HepG2 (cell line): Measurements from ENCODE around the gene FAM111B.

Experiments used
- HBP1 ChIP-seq: IDR thresholded peaks from 2 replicates; pipeline ENCODE4 v1.6.1; 2016; ENCODE audit warnings: low read depth, control low read depth
- HMGXB4 ChIP-seq, 2 experiments: sonication (generic) in 1 of 2; formaldehyde crosslinking in 1 of 2; IDR thresholded peaks; 2 replicates each; pipeline versions ENCODE4 v1.4.0 to v1.6.1; 2018 to 2020; ENCODE audit warnings: missing genetic modification reagents in 2 of 2, borderline replicate concordance in 1 of 2, low read depth in 1 of 2, mild to moderate bottlenecking in 1 of 2, missing biosample characterization in 1 of 2
- KLF9 ChIP-seq: IDR thresholded peaks from 2 replicates; pipeline ENCODE4 v1.6.1; 2016; ENCODE audit warnings: low read depth
- MAX ChIP-seq: IDR thresholded peaks from 2 replicates; pipeline ENCODE4 v1.6.1; 2012; ENCODE audit warnings: inconsistent platforms
- MYC ChIP-seq: sonication (generic); formaldehyde crosslinking; IDR thresholded peaks from 2 replicates; pipeline ENCODE4 v1.9.0; 2021; ENCODE audit warnings: missing genetic modification reagents, borderline replicate concordance
- NR2C2 ChIP-seq: sonication (generic); formaldehyde crosslinking; IDR thresholded peaks from 2 replicates; pipeline ENCODE4 v1.4.0; 2020; ENCODE audit warnings: missing genetic modification reagents, mild to moderate bottlenecking, moderate library complexity, borderline replicate concordance
- POLR2A ChIP-seq, 2 experiments: IDR thresholded peaks; 2 replicates each; pipeline ENCODE4 v1.6.1; 2011; ENCODE audit warnings: low read depth in 2 of 2, low read length in 2 of 2, mild to moderate bottlenecking in 1 of 2, moderate library complexity in 1 of 2; ENCODE audit not compliant: insufficient read depth in 1 of 2
- RBFOX2 ChIP-seq: fragments of 200-400 bp; formaldehyde crosslinking; IDR thresholded peaks from 2 replicates; pipeline ENCODE4 v1.6.1; 2017; ENCODE audit warnings: low read depth, mild to moderate bottlenecking, low read length
- RFX5 ChIP-seq: IDR thresholded peaks from 2 replicates; pipeline ENCODE4 v1.6.1; 2011; ENCODE audit warnings: low read depth, low read length, improper control_type of control experiment
- SRSF1 ChIP-seq: fragments of 200-400 bp; formaldehyde crosslinking; optimal IDR thresholded peaks from 2 replicates; pipeline ENCODE3; 2017; ENCODE audit warnings: mild to moderate bottlenecking, low read depth, low read length, moderate library complexity
- ZNF512 ChIP-seq: sonication (generic); formaldehyde crosslinking; IDR thresholded peaks from 2 replicates; pipeline ENCODE4 v1.4.0; 2020; ENCODE audit warnings: mild to moderate bottlenecking, missing genetic modification reagents
- ZNF562 ChIP-seq: sonication (generic); formaldehyde crosslinking; IDR thresholded peaks from 2 replicates; pipeline ENCODE4 v1.8.0; 2022; ENCODE audit warnings: missing genetic modification reagents, borderline replicate concordance

- TF ChIP-seq HBP1 (CRISPR knock-in tag) = no peak
- no peak for TF ChIP-seq RFX5
- TF ChIP-seq KLF9 (CRISPR knock-in tag) = no peak
- no peak for TF ChIP-seq RBFOX2
- TF ChIP-seq ZNF562 (CRISPR knock-in tag) = no peak
- no peak for TF ChIP-seq SRSF1
- no peak for TF ChIP-seq POLR2A (IDR thresholded peaks at IDR 0.05; ENCODE audit: insufficient read depth in 1 of 2, low read depth in 2 of 2, low read length in 2 of 2)
- no peak for TF ChIP-seq MYC (CRISPR knock-in tag)
- no peak for TF ChIP-seq MAX
- no peak for TF ChIP-seq ZNF512
- TF ChIP-seq HMGXB4 (CRISPR knock-in tag; IDR thresholded peaks at IDR 0.05; ENCODE audit: borderline replicate concordance in 1 of 2, low read depth in 1 of 2) = no peak
- TF ChIP-seq NR2C2 (CRISPR knock-in tag) = no peak
These were observed 30.2 kb downstream of the FAM111B start for GRCh38 chr11:59137190-59137589.
